ENCODE data around the gene WDR46.

GRCh38 chr6:33312361-33313104 lies 23.5 kb upstream of the WDR46 start:
- TF ChIP-seq, protein P1, sequence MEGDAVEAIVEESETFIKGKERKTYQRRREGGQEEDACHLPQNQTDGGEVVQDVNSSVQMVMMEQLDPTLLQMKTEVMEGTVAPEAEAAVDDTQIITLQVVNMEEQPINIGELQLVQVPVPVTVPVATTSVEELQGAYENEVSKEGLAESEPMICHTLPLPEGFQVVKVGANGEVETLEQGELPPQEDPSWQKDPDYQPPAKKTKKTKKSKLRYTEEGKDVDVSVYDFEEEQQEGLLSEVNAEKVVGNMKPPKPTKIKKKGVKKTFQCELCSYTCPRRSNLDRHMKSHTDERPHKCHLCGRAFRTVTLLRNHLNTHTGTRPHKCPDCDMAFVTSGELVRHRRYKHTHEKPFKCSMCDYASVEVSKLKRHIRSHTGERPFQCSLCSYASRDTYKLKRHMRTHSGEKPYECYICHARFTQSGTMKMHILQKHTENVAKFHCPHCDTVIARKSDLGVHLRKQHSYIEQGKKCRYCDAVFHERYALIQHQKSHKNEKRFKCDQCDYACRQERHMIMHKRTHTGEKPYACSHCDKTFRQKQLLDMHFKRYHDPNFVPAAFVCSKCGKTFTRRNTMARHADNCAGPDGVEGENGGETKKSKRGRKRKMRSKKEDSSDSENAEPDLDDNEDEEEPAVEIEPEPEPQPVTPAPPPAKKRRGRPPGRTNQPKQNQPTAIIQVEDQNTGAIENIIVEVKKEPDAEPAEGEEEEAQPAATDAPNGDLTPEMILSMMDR (IDR thresholded peaks at IDR 0.05), result no peak
- TF ChIP-seq POLR2A (IDR thresholded peaks at IDR 0.05), result no peak

Measured in sigmoid colon (tissue), 3 donors.